Keratinocyte (primary cell): ENCODE results near the gene SPIN1. TPM values are rescaled to one million over a fixed set of nuclear protein-coding genes. Genes with fewer than 3 reads are reported as not detected.

Experiments used
- DNase-seq: peaks from one replicate; pipeline ENCODE4 v3.0.0-alpha.2; 2011; ENCODE audit warnings: low read depth, missing footprints, low spot score
- FAIRE-seq: peaks from 2 replicates; lab custom pipeline; 2011; peaks lifted over from hg19 to GRCh38; lab: Jason Lieb, UNC
- H2AFZ ChIP-seq: 2 replicates; pipeline ENCODE4 v1.6.0; 2012; ENCODE audit warnings: low read length, control low read depth, inconsistent platforms; ENCODE audit not compliant: control insufficient read depth
- H3K27ac ChIP-seq: 2 replicates; pipeline ENCODE4 v1.5.1; 2011; ENCODE audit warnings: low read length; ENCODE audit not compliant: control insufficient read depth, insufficient read depth
- H3K27me3 ChIP-seq: 3 replicates; pipeline ENCODE4 v1.6.0; 2011; ENCODE audit warnings: low read length; ENCODE audit not compliant: control insufficient read depth, insufficient read depth; ENCODE audit errors: extremely low read depth
- H3K36me3 ChIP-seq, 2 experiments: 2 replicates in 1 of 2; 3 replicates in 1 of 2; pipeline ENCODE4 v1.5.1; 2011; ENCODE audit warnings: low read length in 2 of 2, mild to moderate bottlenecking in 1 of 2; ENCODE audit not compliant: control insufficient read depth in 2 of 2, insufficient read depth in 2 of 2; ENCODE audit errors: extremely low read depth in 1 of 2
- H3K4me1 ChIP-seq: 3 replicates; pipeline ENCODE4 v1.5.1; 2011; ENCODE audit warnings: low read length; ENCODE audit not compliant: control insufficient read depth, insufficient read depth; ENCODE audit errors: extremely low read depth
- H3K4me2 ChIP-seq: 3 replicates; pipeline ENCODE4 v1.6.0; 2011; ENCODE audit warnings: low read depth, low read length; ENCODE audit not compliant: control insufficient read depth, insufficient read depth; ENCODE audit errors: extremely low read depth
- H3K4me3 ChIP-seq, 3 experiments: fragments of 200-600 bp in 1 of 3; sonication (generic) in 1 of 3; 2 replicates in 2 of 3; 3 replicates in 1 of 3; pipeline ENCODE4 v1.5.1; 2011 to 2016; ENCODE audit warnings: low read length in 3 of 3, mild to moderate bottlenecking in 3 of 3, control low read depth in 2 of 3, inconsistent platforms in 1 of 3, low read depth in 1 of 3, mixed read lengths in 1 of 3, mixed run types in 1 of 3, moderate library complexity in 1 of 3; ENCODE audit not compliant: control insufficient read depth in 2 of 3, insufficient read depth in 2 of 3; ENCODE audit errors: extremely low read depth in 1 of 3
- H3K79me2 ChIP-seq: 2 replicates; pipeline ENCODE4 v1.6.0; 2012; ENCODE audit warnings: low read length; ENCODE audit not compliant: control insufficient read depth, insufficient read depth
- H3K9ac ChIP-seq: 3 replicates; pipeline ENCODE4 v1.6.0; 2011; ENCODE audit warnings: low read length; ENCODE audit not compliant: control insufficient read depth, insufficient read depth; ENCODE audit errors: extremely low read depth
- H3K9me1 ChIP-seq: 3 replicates; pipeline ENCODE4 v1.6.0; 2011; ENCODE audit warnings: low read length; ENCODE audit not compliant: control insufficient read depth, insufficient read depth; ENCODE audit errors: extremely low read depth
- H3K9me3 ChIP-seq: 2 replicates; pipeline ENCODE4 v1.5.1; 2012; ENCODE audit warnings: low read depth, low read length; ENCODE audit not compliant: control insufficient read depth
- H4K20me1 ChIP-seq: 3 replicates; pipeline ENCODE4 v1.6.0; 2011; ENCODE audit warnings: low read length; ENCODE audit not compliant: control insufficient read depth, insufficient read depth; ENCODE audit errors: extremely low read depth
- EZH2 ChIP-seq: IDR thresholded peaks from one replicate; pipeline ENCODE4 v1.6.1; 2012; ENCODE audit warnings: inconsistent platforms, mild to moderate bottlenecking, low read length, moderate library complexity
- dilution Hi-C: fragments of 300-500 bp; cut with MboI; formaldehyde crosslinking; loops from one replicate; pipeline ENCODE4 v1.7.0; 2020; ENCODE audit warnings: low sequenced_read_pairs; ENCODE audit not compliant: extremely low pct_ligation_motif_present
- polyA plus RNA-seq, 5 experiments: library from polyadenylated mRNA; depleted of rRNA in 3 of 5; stranded (reverse) in 3 of 5; stranded (forward) in 1 of 5; unstranded in 1 of 5; fragments of >200 nt; gene quantifications; 1 replicate in 1 of 5; 2 replicates in 3 of 5; 3 replicates in 1 of 5; pipeline versions ENCODE4 v1.2.1 to v1.2.3, GENCODE V29; 2011 to 2012; ENCODE audit warnings: missing spikeins in 2 of 5, low read depth in 1 of 5, low replicate concordance in 1 of 5
- TF ChIP-seq, protein P1 (sequence below), 3 experiments: IDR thresholded peaks in 1 of 3; conservative IDR thresholded peaks in 1 of 3; optimal IDR thresholded peaks in 1 of 3; 2 replicates in 2 of 3; 3 replicates in 1 of 3; pipeline versions ENCODE3 to v1.5.1; 2011; ENCODE audit warnings: low read length in 3 of 3, mild to moderate bottlenecking in 3 of 3, moderate library complexity in 2 of 3, control low read depth in 1 of 3, inconsistent platforms in 1 of 3; ENCODE audit not compliant: insufficient read depth in 2 of 3; ENCODE audit errors: extremely low read depth in 1 of 3

SPIN1 gene
- polyA plus RNA-seq, 1 donor (not counting 4 experiments of a cell fraction or from before 2014, with no cell fraction given), result 68.8 TPM

DNA sequence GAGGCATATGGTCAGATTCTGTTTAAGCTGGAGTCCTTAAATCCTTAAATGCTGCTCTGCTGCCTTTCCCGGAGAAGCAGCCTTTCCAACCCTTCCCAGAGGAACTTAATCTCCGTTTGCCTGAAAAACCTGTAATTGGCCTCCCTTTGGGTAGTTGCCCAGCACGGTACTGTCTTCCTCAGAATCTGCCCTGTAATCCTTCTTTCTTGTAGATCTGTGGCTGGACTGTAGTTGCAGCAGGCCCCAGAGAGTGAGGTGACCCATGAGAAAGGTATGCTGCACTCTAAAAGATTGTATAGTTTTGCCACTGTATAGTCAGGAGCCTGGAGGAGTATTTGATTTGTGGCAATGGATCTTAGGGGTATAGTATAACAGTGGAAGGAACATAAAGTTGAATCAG, 11.7 kb downstream of the SPIN1 start:
- Histone ChIP-seq H3K9me1 (peaks cover 2% of the 10 kb centered on the region), H3K27ac (peak overlapping the region; percentile 75), H3K4me1 (peaks cover 27% of the 10 kb centered on the region), H3K9me3 (no peaks in the 10 kb centered on the region), H3K4me3 (peak overlapping the region in 1 of 3 experiments; percentile 47), H2AFZ (no peak overlapping the region), H3K27me3 (no peaks in the 10 kb centered on the region), H3K9ac (peak overlapping the region; percentile 43), H4K20me1 (peaks cover 10% of the 10 kb centered on the region), H3K79me2 (peaks cover 94% of the 10 kb centered on the region), H3K36me3 (peaks cover 0 to 2% of the 10 kb centered on the region in 2 experiments), H3K4me2 (peak overlapping the region; percentile 59)
- TF ChIP-seq, protein P1, sequence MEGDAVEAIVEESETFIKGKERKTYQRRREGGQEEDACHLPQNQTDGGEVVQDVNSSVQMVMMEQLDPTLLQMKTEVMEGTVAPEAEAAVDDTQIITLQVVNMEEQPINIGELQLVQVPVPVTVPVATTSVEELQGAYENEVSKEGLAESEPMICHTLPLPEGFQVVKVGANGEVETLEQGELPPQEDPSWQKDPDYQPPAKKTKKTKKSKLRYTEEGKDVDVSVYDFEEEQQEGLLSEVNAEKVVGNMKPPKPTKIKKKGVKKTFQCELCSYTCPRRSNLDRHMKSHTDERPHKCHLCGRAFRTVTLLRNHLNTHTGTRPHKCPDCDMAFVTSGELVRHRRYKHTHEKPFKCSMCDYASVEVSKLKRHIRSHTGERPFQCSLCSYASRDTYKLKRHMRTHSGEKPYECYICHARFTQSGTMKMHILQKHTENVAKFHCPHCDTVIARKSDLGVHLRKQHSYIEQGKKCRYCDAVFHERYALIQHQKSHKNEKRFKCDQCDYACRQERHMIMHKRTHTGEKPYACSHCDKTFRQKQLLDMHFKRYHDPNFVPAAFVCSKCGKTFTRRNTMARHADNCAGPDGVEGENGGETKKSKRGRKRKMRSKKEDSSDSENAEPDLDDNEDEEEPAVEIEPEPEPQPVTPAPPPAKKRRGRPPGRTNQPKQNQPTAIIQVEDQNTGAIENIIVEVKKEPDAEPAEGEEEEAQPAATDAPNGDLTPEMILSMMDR (optimal IDR thresholded peaks at IDR 0.05 in 1 of 3, IDR thresholded peaks at IDR 0.05 in 1 of 3, conservative IDR thresholded peaks at IDR 0.05 in 1 of 3; ENCODE audit: extremely low read depth in 1 of 3, insufficient read depth in 2 of 3, low read length in 3 of 3), result no peak
- TF ChIP-seq EZH2, result no peak
- DNase-seq (no peak), FAIRE-seq (peak; percentile 65)
- dilution Hi-C loops, result no loop called here

DNA sequence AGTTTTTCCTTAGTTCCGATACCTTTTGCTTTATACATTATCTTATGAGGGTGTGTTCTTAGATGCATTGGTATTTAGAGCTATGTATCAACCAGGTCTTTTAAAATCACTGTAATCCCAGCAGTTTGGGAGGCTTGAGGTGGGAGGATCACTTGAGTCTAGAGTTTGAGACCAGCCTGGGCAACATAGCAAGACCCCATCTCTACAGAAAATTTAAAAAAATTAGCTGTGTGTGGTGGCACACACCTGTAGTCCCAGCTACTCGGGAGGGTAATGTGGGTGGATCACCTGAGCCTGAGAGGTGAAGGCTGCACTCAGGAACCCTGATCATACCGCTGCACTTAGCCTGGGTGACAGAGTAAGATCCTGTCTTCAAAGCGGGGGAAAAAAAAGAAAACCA, 15.1 kb downstream of the SPIN1 start:
- H3K4me2 ChIP-seq, result no peak overlapping the region
- peaks cover 92% of the 10 kb centered on the region for H3K79me2 ChIP-seq
- peaks cover 10% of the 10 kb centered on the region for H4K20me1 ChIP-seq
- H2AFZ ChIP-seq, result no peak overlapping the region
- H3K9ac ChIP-seq, result no peak overlapping the region
- no peak overlapping the region for H3K4me3 ChIP-seq
- no peak overlapping the region for H3K27ac ChIP-seq
- H3K27me3 ChIP-seq, result no peaks in the 10 kb centered on the region
- DNase-seq, result no peak
- no peaks in the 10 kb centered on the region for H3K9me3 ChIP-seq
- TF ChIP-seq, protein P1 (optimal IDR thresholded peaks at IDR 0.05 in 1 of 3, IDR thresholded peaks at IDR 0.05 in 1 of 3, conservative IDR thresholded peaks at IDR 0.05 in 1 of 3; ENCODE audit: extremely low read depth in 1 of 3, insufficient read depth in 2 of 3, low read length in 3 of 3), result no peak
- no peak for TF ChIP-seq EZH2
- H3K4me1 ChIP-seq, result peaks cover 17% of the 10 kb centered on the region
- peaks cover 2% of the 10 kb centered on the region for H3K9me1 ChIP-seq
- dilution Hi-C loops, result no loop called here
- FAIRE-seq, result no peak
- H3K36me3 ChIP-seq, result peaks cover 0 to 2% of the 10 kb centered on the region in 2 experiments
